ENCODE measurements around the gene TMEM229A.
"Not testable (repeated sequence)": the region's sequence is repeated elsewhere in the genome, so short reads cannot be mapped to it uniquely, and the experiment has no call there.

TMEM229A gene

DNA sequence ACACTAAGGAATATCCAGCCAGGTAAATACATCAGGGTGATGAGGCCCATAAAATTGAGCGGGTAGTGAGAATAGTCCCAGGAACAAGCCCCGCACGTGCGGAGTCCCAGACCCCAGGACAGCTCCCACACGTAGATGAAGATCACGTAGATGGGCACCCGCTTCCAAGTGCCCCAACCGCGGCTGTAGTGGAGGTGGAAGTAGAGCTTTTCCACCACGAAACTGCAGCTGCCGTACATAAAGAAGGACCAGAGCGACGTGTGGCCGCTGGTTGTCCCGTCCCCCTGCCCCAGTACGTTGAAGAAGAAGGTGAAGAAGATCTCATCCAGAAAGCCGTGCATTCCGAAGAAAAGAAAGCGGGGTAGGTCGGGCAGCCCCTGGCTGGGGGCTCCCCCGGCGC, 948 bp downstream of the TMEM229A start:
- no peak for FAIRE-seq

- no peak for FAIRE-seq
These were observed 1.5 kb downstream of the TMEM229A start for GRCh38 chr7:124031406-124031805.

DNA sequence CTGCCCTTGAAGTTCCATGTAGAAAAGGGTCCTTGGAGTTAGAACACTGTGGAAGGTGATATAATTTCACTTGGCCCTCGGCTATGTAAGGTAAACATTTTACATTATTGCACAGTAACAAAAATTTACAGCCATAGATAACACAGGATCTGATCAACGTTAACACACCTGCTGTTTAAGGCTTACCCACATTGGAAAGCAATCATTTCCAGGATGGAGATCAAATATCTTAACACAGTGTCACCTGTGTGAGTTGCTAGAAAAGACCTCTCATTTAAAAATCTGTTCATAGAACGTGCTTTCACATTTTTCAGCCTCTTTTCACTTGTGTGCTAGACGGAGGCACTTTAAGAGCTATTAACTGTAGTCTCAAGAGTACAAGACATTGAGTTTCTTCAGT, 1.9 kb downstream of the TMEM229A start:
- no peak for FAIRE-seq

DNA sequence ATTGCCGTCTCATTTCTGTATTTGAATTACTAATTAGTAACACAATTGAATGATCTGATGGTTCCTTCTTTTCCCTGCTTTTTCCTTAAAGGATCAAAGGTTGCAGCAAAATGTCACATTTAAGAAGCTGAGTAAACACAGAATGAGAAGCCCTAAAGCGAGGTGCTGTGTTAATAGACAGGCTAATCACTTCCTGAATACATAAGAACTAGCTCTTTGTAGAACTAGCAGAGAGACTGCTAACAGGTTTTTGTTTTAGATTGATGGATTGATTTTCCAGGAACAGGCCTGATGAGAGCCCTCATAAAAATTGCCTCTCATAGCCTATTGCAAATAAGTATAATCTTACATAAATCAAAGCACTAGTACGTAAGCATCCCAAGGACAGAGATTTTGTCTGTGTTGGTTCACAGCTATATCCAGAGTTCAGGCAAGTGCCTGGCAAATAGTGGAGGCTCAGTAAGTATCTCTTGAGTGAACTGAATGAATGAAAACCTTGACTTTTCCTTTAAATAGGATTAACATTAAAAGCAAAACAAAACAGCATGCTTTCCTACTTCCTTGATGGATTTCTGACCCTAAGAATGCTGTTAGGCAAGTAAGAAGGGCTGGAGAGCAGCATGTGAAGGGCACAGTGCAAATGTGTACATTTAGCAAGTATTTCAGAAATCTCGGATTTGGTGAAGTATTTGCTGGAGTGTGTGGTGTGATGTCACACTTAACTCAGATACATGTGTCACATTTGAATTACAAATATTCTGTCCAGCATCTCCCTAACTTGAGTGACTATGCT, 3.3 kb downstream of the TMEM229A start:
- FAIRE-seq = no peak

GRCh38 chr7:124027236-124027635, 5.6 kb downstream of the TMEM229A start:
- no peak for FAIRE-seq

- not testable (repeated sequence) for FAIRE-seq
These were observed 8.5 kb downstream of the TMEM229A start for GRCh38 chr7:124024329-124024728.

DNA sequence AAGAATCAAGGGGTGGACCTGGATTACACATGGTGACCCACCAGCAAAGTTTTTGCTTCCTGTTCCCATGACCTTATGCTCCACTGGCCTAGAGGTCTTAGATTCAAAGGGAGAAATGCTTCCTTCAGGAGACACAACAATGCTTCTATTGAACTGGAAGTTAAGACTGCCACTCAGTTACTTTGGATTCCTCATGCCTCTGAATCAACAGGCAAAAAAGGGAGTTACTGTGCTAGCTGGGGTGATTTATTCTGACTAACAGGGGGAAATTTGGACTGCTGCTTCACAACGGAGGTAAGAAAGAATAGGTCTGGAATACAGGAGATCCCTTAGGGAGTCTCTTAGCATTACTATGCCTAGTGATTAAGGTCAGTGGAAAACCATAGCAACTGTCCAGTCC, 10.3 kb downstream of the TMEM229A start:
- FAIRE-seq = no peak

GRCh38 chr7:124020060-124020459, 12.8 kb downstream of the TMEM229A start:
- no peak for FAIRE-seq

DNA sequence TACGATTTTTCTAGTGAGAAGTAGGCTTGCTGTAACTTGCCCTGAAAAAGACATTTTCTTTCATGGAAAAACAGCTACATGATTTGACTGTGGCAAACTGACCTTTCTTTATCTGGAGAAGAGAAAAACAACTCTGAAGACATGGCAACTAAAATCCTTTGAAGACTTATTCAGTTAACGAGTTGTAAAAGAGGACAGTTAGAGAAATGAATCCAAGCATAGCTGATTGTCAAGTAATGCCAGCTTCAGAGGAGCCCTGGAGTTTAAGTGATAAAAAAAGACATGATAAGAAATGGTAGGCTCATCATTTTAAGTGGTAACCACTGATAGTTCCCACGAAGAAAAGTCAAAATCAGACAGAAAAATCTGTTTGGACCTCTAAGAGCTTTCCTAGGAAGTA, 19.6 kb downstream of the TMEM229A start:
- FAIRE-seq = no peak

GRCh38 chr7:124012864-124013263, 20.0 kb downstream of the TMEM229A start:
- FAIRE-seq = no peak

- no peak for FAIRE-seq
These were observed 23.5 kb downstream of the TMEM229A start for GRCh38 chr7:124009321-124009720.

DNA sequence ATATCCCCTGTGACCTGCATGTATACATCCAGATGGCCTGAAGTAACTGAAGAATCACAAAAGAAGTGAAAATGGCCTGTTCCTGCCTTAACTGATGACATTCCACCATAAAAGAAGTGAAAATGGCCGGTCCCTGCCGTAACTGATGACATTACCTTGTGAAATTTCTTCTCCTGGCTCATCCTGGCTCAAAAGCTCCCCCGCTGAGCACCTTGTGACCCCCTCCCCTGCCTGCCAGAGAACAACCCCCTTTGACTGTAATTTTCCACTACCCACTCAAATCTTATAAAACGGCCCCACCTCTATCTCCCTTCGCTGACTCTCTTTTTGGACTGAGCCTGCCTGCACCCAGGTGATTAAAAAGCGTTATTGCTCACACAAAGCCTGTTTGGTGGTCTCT, 24.6 kb downstream of the TMEM229A start:
- FAIRE-seq = not testable (repeated sequence)

- FAIRE-seq = no peak
These were observed 33.2 kb downstream of the TMEM229A start for GRCh38 chr7:123999703-124000102.

- FAIRE-seq = no peak
These were observed 33.9 kb downstream of the TMEM229A start for GRCh38 chr7:123998921-123999320.

GRCh38 chr7:123996327-123996625, 36.6 kb downstream of the TMEM229A start:
- FAIRE-seq = no peak

- no peak for FAIRE-seq
These were observed 37.1 kb downstream of the TMEM229A start for GRCh38 chr7:123995617-123996326.

- no peak for FAIRE-seq
These were observed 38.4 kb downstream of the TMEM229A start for GRCh38 chr7:123994449-123994848.

- no peak for FAIRE-seq
These were observed 38.9 kb downstream of the TMEM229A start for GRCh38 chr7:123993996-123994395.

DNA sequence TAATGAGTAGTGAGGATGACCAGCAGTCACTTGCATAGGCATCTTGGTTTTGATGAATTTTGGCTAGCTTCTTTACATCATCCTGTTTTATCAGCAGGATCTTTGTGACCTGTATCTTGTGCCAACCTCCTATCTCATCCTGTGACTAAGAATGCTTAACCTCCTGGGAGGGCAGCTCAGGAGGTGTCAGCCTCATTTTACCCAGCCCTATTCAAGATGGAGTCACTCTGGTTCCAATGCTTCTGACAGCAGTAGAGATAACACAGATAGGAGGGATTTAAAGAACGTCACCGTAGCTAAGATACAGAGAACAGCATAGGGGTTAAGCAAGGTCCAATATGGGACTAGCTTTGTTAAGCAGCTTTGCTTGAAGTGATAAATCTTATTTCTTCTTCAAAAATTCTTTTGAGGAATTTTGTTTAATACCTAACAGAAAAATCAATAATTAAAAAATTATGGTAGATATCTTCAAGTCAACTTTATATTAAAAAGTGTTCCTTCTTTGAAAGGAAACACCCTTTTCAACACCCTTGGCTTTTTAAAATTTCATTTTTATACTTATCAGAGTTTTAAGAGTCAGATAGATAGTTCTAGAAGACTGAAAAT, 39.9 kb downstream of the TMEM229A start:
- no peak for FAIRE-seq

GRCh38 chr7:123987445-123987844, 45.4 kb downstream of the TMEM229A start:
- FAIRE-seq = no peak

All from G401.6 (cell line).